Erythroblast (primary cell): Measurements from ENCODE around the gene PPA1.
"Not testable (repeated sequence)": the region's sequence is repeated elsewhere in the genome, so short reads cannot be mapped to it uniquely, and the experiment has no call there.

Experiments used
- DNase-seq, 2 experiments: peaks; one replicate each; lab custom pipeline; 2025; lab: John Stamatoyannopoulos, UW
- GATA1 ChIP-seq: IDR thresholded peaks from 2 replicates; pipeline ENCODE4 v1.6.1; 2011; ENCODE audit warnings: low read depth, mild to moderate bottlenecking, control low read depth, low read length, moderate library complexity
- POLR2A ChIP-seq: IDR thresholded peaks from 2 replicates; pipeline ENCODE4 v1.6.1; 2011; ENCODE audit warnings: mild to moderate bottlenecking, low read length

Gene PPA1

DNA sequence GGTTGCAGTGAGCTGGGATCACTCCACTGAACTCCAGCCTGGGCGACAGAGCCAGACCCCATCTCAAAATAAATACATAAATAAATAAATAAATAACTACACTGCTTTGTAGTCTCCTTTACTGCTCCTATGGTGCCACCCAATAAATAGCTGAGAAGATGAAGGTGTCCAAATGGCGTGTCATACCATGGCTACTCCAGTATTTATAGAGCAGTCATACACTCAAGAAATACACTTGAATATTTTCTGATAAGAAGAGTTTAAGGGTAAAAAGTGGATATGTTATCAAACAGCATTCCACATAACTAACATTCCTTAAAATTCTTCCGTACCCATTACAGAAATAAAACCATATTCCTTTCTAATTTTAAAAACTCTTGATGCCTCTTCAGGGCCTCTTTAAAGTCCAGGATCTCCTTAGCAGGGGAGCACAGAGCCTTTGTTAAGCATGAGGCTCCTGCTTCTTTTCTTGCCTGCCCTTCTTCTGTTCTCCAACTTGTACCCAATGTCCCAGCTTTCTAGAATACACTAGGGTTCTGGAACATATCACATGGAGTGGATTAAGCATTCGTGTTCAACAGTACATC, 55.0 kb downstream of the PPA1 start:
- DNase-seq, result no peak
- TF ChIP-seq GATA1 (no peak), POLR2A (no peak)

- DNase-seq, result no peak
- no peak for TF ChIP-seq GATA1
- TF ChIP-seq POLR2A, result no peak
These were observed 56.8 kb downstream of the PPA1 start for GRCh38 chr10:70176441-70176840.

DNA sequence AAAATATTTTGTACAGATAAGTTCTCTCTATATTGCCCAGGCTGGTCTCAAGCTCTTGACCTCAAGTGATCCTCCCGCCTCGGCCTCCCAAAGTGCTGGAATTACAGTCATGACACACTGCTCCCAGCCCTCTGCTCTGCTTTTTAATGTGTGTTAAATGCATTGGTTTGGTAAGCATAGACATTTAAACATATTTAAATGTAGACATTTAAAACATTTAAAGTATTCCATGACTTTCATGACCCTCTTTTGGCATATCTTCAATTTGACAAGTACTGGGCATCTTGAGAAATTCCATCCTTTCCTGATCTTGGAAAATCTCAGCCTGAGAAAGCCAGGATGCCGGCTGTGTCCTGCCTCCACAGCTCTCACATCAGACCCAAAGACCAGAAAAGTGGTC, 57.7 kb downstream of the PPA1 start:
- TF ChIP-seq GATA1, result no peak
- DNase-seq, result no peak

- DNase-seq, result no peak
- TF ChIP-seq POLR2A (no peak), GATA1 (no peak)
These were observed 59.0 kb downstream of the PPA1 start for GRCh38 chr10:70174058-70174741.

DNA sequence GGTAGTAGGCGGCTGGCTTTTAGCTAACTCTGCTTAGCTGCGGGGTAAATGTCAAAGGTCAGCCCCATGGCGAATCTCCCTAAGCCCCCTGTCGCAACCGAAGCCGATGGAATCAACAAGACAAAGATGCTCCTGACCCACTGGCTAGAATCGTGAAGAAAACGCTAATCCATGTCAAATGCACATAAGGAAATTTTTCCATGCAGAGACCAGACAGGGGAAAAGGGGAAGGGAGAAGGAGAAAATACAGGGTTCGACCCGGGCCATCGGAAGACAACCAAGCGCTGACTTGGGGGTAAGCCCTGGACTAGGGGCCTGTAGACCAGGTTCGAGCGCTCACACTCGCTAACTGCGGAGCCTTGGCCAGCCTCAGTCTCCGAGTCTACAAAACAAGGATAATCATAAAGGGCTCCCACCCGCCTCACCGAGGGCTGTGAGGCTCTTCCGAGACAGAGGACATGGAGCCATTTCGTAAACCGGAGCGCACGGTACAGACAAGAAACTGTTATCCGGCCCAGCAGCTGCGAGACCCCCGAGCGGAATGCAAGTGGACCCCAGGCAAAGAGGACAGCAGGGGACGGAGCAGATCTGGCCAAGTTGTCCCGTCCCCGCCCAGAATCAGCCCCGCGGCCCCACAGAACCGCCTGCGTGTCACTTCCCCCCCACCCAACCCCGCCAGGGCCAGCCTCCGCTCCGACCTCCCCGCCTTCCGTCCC, 63.4 kb downstream of the PPA1 start:
- TF ChIP-seq POLR2A, result no peak
- TF ChIP-seq GATA1, result no peak
- peak; percentile 38 to 63 for DNase-seq

DNA sequence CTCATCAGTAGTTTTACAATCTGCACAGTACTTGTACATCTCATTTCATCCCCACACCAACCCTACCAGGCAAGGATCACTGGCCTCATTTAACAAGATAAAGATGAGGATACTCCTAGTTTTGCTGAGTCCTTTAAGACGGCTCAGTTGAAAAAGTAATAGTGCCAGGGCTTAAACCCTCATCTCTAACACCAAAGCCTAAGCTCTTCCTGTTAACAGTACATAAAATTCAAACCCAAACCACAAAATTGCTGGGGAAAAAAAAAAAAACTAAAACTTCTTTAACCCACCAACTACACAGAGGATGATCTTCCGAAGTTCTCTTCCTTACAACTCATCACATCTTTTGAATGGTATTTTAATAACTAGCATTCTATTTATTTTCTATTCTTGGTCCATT, 64.2 kb downstream of the PPA1 start:
- TF ChIP-seq GATA1 (no peak), POLR2A (no peak)
- DNase-seq, result peak; percentile 19 to 38

- TF ChIP-seq GATA1 (no peak), POLR2A (no peak)
- no peak for DNase-seq
These were observed 66.0 kb downstream of the PPA1 start for GRCh38 chr10:70167246-70167645.

- DNase-seq, result no peak
- TF ChIP-seq POLR2A (no peak), GATA1 (no peak)
These were observed 66.8 kb downstream of the PPA1 start for GRCh38 chr10:70166394-70166793.

DNA sequence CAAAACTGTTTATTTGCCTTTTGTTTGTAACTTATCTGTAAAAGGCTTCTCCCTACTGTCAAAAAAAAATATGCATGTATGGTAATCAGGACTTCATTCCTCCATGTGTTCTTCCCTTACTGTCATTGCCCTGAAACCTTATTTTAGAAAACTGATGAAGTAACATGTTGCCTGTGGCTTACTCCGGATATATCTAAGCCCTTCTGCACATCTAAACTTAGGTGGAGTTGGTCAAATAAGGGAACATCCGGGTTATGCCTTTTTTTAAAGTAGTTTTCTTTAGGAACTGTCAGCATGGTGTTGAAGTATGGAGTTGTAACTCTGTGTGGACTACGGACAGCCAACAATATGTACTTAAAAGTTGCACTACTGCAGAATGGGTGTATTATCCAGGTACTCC, 69.1 kb downstream of the PPA1 start:
- no peak for DNase-seq
- TF ChIP-seq POLR2A (no peak), GATA1 (no peak)

GRCh38 chr10:70163448-70163847, 69.8 kb downstream of the PPA1 start:
- no peak for DNase-seq
- TF ChIP-seq POLR2A (no peak), GATA1 (no peak)

GRCh38 chr10:70162892-70163201, 70.4 kb downstream of the PPA1 start:
- no peak for TF ChIP-seq GATA1
- TF ChIP-seq POLR2A, result no peak
- peak in 1 of 2 experiments; percentile 24 for DNase-seq

- DNase-seq, result no peak
- TF ChIP-seq GATA1, result no peak
- TF ChIP-seq POLR2A, result no peak
These were observed 70.9 kb downstream of the PPA1 start for GRCh38 chr10:70162151-70162891.

DNA sequence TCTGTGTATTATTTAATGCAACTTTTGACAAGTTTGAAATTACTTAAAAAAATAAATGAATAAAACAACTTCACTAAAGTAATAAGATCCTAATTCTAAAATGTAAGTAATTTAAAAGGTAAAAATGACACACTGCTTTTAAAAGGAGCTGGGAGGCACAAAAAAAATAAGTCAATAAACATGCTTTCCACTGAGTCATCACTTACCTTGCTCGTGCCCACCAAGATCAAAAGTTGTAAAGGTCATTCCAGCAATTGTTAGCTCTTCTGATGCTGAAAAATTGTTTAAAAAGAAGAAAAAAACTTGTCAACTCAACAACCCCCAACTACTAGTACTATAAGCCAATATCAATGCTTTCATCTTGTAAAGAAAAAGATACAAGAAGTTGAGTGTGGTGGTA, 72.4 kb downstream of the PPA1 start:
- no peak for DNase-seq
- TF ChIP-seq POLR2A (no peak), GATA1 (no peak)

GRCh38 chr10:70159366-70159765, 73.9 kb downstream of the PPA1 start:
- not testable (repeated sequence) for DNase-seq

- peak in 1 of 2 experiments; percentile 17 for DNase-seq
- TF ChIP-seq POLR2A (no peak), GATA1 (no peak)
These were observed 75.1 kb downstream of the PPA1 start for GRCh38 chr10:70158113-70158512.
